Thymus (tissue), 14 donors: ENCODE data around the gene CNDP1. TPM values are rescaled to one million over a fixed set of nuclear protein-coding genes. Genes with fewer than 3 reads are reported as not detected.

Experiments used
- DNase-seq, 9 donors: peaks; one replicate each; pipeline ENCODE4 v3.0.0-alpha.2; 2013; ENCODE audit warnings: low spot score in 9 of 9, low read depth in 6 of 9, missing footprints in 1 of 9
- H3K27ac ChIP-seq, 2 donors: one replicate each; pipeline ENCODE4 v1.5.1; 2013; ENCODE audit warnings: control low read depth in 1 of 2, low read depth in 1 of 2, low read length in 1 of 2, mild to moderate bottlenecking in 1 of 2, moderate library complexity in 1 of 2
- H3K27me3 ChIP-seq, 2 donors: one replicate each; pipeline ENCODE4 v1.5.1; 2013; ENCODE audit warnings: low read length in 1 of 2; ENCODE audit not compliant: control insufficient read depth in 2 of 2, insufficient read depth in 1 of 2
- H3K36me3 ChIP-seq, 2 donors: one replicate each; pipeline ENCODE4 v1.5.1; 2013; ENCODE audit warnings: low read length in 1 of 2, mild to moderate bottlenecking in 1 of 2, moderate library complexity in 1 of 2; ENCODE audit not compliant: control insufficient read depth in 2 of 2, insufficient read depth in 2 of 2
- H3K4me1 ChIP-seq, 2 donors: one replicate each; pipeline ENCODE4 v1.5.1; 2013; ENCODE audit warnings: low read length in 2 of 2; ENCODE audit not compliant: control insufficient read depth in 2 of 2, insufficient read depth in 2 of 2
- H3K4me3 ChIP-seq, 2 donors: one replicate each; pipeline ENCODE4 v1.5.1; 2013; ENCODE audit warnings: low read length in 2 of 2, control low read depth in 1 of 2, mild to moderate bottlenecking in 1 of 2
- H3K9me3 ChIP-seq, 2 donors: one replicate each; pipeline ENCODE4 v1.5.1; 2013; ENCODE audit warnings: low read length in 1 of 2, mild to moderate bottlenecking in 1 of 2; ENCODE audit not compliant: control insufficient read depth in 2 of 2, insufficient read depth in 1 of 2
- WGBS: extraction: QIAGEN DNeasy Blood & Tissue Kit; methylation state at CpG from one replicate; pipeline ENCODE4 v1.1.7; 2013; 5-methylcytosine and 5-hydroxymethylcytosine counted together
- long read RNA-seq, 10 donors: transcript quantifications; one replicate each; lab custom pipeline, GENCODE V29; 2026
- polyA plus RNA-seq: library from polyadenylated mRNA; stranded (reverse); fragments of 200-250 nt; gene quantifications from one replicate; pipeline ENCODE4 v1.2.3, GENCODE V29; 2013
- total RNA-seq: library from RNA; stranded (reverse); fragments of 120-200 nt; gene quantifications from one replicate; pipeline ENCODE4 v1.2.4, GENCODE V29; 2013
- donor health status: healthy.

CNDP1 gene, protein sequence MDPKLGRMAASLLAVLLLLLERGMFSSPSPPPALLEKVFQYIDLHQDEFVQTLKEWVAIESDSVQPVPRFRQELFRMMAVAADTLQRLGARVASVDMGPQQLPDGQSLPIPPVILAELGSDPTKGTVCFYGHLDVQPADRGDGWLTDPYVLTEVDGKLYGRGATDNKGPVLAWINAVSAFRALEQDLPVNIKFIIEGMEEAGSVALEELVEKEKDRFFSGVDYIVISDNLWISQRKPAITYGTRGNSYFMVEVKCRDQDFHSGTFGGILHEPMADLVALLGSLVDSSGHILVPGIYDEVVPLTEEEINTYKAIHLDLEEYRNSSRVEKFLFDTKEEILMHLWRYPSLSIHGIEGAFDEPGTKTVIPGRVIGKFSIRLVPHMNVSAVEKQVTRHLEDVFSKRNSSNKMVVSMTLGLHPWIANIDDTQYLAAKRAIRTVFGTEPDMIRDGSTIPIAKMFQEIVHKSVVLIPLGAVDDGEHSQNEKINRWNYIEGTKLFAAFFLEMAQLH
- total RNA-seq: 0.09 TPM
- polyA plus RNA-seq: 0.64 TPM
- long read RNA-seq, donor 1: 0 reads
- long read RNA-seq, donor 2: 0 reads
- long read RNA-seq, donor 3: 0 reads
- long read RNA-seq, donor 4: 0 reads
- long read RNA-seq, donor 5: 0 reads
- long read RNA-seq, donor 6: 0 reads
- long read RNA-seq, donor 7: 0 reads
- long read RNA-seq, donor 8: 0 reads
- long read RNA-seq, donor 9: 0 reads
- long read RNA-seq, donor 10: 0 reads

DNA sequence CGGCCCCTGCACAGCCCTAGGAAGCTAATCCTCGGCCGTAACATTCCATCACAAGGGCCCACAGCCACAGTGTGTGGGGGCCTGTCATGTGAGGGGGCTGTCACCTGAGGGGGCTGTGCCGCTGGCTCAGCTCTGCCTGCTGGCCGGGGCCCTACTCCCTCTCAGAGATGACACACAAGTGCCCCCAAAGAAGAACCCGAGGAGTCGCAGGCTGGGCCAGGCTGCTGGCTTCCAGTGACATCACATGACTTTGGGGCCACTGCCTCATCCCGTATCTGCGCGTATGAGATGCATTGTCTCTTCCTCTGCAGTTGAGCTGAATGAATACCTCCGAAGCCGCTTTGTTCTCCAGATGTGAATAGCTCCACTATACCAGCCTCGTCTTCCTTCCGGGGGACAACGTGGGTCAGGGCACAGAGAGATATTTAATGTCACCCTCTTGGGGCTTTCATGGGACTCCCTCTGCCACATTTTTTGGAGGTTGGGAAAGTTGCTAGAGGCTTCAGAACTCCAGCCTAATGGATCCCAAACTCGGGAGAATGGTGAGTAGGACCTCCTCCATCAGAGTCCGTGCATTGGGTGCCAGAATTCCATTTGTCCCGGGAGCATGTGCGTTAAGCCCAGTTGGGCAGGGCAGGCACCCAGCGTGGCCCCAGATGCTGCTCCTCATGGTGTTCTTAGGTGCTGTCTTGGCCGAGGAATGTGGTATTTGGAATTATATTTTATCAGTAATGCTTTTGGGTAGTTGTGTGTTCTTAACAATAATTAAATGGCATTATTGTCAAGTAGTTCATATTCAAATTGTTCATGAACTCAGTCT is at the start of gene CNDP1:
Gene CNDP1 (plus strand): TSS at position 351 of the 820 bp plus-strand sequence. CDS start 168 bp downstream, at position 519.
- no peaks in the 10 kb centered on the region for H3K9me3 ChIP-seq
- H3K27ac ChIP-seq: no peak within 1 kb of the TSS
- DNase-seq: no peak
- no peaks in the 10 kb centered on the region for H3K4me1 ChIP-seq
- WGBS: 95% methylated on average over 21 of the region's 21 CpGs
- no peaks in the 10 kb centered on the region for H3K36me3 ChIP-seq
- no peaks in the 10 kb centered on the region for H3K27me3 ChIP-seq
- H3K4me3 ChIP-seq: no peak within 1 kb of the TSS

DNA sequence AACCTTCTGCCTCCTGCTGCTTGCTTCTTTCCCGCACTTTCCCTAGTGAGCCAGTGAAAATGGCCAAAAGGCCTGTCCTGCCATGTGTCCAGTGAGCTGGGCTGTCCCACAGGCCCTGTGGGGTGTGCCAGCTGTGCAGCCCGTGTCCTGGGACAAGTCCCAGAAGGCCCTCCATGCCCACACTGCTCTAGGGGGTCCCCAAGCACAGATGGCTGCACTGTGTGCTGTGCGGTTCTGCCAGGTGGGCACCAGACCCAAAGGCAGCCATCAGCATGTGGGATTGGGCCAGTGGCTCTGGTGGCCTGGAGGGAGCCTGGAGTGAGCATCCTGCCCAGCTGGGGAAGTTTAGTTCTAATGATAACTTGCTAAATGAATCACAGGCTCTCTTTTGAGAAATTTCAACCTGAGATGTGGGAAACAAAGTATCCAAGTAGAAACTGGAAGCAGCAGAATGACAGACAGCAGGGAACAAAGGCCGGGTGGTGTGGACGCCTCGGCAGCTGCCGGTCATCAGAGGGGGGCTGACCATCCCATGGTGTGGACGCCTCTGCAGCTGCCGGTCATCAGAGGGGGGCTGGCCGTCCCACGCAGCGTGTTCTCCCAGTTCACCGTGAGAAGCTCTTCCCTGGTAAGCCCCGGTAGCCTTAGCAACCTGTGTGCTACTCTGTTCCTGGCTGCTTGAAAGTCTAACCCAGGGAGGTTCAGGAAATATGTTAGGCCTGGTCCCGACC is 48.0 kb upstream of the CNDP1 start:
- no peak for DNase-seq
- WGBS: 94% methylated on average over 15 of the region's 15 CpGs

DNA sequence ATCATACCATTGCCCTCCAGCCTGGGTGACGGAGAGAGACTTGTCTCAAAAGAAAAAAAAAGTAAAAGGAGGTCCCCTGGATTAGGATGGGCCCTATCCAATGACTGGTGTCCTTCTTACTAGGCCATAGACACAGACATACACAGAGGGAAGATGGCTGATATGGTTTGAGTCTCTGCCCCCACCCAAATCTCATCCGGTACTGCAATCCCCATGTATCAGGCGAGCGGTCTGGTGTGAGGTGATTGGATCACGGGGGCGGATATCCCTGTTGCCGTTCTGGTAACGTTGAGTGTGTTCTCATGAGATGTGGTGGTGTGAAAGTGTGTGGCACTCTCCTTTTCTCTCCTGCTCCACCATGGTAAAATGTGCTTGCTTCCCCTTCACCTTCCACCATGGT is 45.9 kb upstream of the CNDP1 start:
- DNase-seq: no peak
- Histone ChIP-seq H3K4me3 (no peak overlapping the region), H3K27me3 (peaks cover 0 to 4% of the 10 kb centered on the region in 2 donors), H3K27ac (no peak overlapping the region), H3K4me1 (peaks cover 4 to 7% of the 10 kb centered on the region in 2 donors), H3K9me3 (peaks cover 0 to 1% of the 10 kb centered on the region in 2 donors), H3K36me3 (no peaks in the 10 kb centered on the region)
- 96% methylated on average over 8 of the region's 8 CpGs for WGBS

More for the DNA sequence above, 48.0 kb upstream of the CNDP1 start:
- H3K4me3 ChIP-seq: no peak overlapping the region
- H3K4me1 ChIP-seq: peaks cover 4 to 7% of the 10 kb centered on the region in 2 donors
- H3K36me3 ChIP-seq: no peaks in the 10 kb centered on the region
- H3K27ac ChIP-seq: peak overlapping the region in 1 of 2 donors; percentile 84
- peaks cover 0 to 4% of the 10 kb centered on the region in 2 donors for H3K27me3 ChIP-seq
- no peaks in the 10 kb centered on the region for H3K9me3 ChIP-seq

DNA sequence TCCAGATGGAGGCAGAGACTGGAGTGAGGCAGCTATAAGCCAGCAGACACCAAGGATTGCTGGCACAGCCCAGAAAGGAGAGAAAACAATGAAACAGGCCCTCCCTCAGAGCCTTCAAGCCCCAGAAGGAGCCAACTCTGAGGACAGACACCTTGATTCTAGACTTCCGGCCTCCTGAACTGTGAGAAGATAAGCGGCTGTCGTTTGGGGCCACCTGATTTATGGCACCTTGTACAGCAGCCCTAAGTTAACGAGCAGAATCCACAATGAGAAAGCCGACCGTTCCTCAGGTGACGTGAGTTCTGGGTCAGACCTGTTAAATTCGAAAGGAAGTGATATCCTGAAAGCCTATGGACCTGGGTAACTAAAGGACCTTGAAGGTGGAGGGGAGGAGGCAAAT is 45.4 kb upstream of the CNDP1 start:
- H3K27me3 ChIP-seq: peaks cover 0 to 4% of the 10 kb centered on the region in 2 donors
- H3K27ac ChIP-seq: no peak overlapping the region
- no peak overlapping the region for H3K4me3 ChIP-seq
- peaks cover 4 to 7% of the 10 kb centered on the region in 2 donors for H3K4me1 ChIP-seq
- DNase-seq: no peak
- H3K36me3 ChIP-seq: no peaks in the 10 kb centered on the region
- WGBS: 92% methylated on average over 8 of the region's 8 CpGs
- H3K9me3 ChIP-seq: peaks cover 0 to 1% of the 10 kb centered on the region in 2 donors

DNA sequence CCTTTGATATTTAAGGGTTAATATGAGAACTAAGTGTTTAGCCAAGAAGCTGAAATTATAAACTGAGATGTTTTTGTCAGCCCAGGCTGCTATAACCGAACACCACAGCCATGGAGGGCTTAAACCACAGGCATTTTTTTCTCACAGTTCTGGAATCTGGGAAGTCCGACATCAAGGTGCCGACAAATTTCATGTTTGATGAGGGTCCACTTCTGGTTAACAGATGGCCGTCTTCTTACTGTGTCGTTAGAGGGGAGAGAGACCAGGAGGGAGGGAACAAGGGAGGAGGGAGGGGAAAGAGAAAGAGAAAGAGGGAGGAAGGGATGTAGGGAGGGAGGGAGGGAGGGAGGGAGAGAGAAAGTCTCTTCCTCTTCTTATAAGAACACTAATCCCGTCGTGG is 44.6 kb upstream of the CNDP1 start:
- DNase-seq: no peak
- H3K9me3 ChIP-seq: peaks cover 0 to 1% of the 10 kb centered on the region in 2 donors
- 65% methylated on average over 7 of the region's 7 CpGs for WGBS
- H3K4me3 ChIP-seq: no peak overlapping the region
- no peak overlapping the region for H3K27ac ChIP-seq
- peaks cover 0 to 4% of the 10 kb centered on the region in 2 donors for H3K27me3 ChIP-seq
- H3K36me3 ChIP-seq: no peaks in the 10 kb centered on the region
- peaks cover 4 to 7% of the 10 kb centered on the region in 2 donors for H3K4me1 ChIP-seq

DNA sequence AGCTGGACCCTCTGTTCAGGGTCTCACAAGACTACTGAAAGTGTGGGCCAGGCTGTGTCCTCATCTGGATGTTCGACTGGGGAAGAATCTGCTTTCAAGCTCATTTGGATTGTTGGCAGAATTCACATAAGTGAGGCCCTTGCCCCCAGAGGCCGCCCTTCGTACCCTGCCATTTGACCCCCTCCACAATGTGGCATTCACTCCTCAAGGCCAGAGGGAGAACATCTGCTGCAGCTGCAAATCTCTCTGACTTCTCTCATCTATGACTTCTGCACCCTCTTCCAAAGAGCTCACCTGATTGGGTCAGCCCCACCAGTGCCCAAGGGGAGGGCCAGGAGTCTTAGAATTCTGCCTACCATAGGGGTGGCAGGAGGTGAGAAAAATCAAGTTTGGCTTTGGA is 42.0 kb upstream of the CNDP1 start:
- Histone ChIP-seq H3K27me3 (peaks cover 0 to 3% of the 10 kb centered on the region in 2 donors), H3K4me3 (no peak overlapping the region), H3K36me3 (no peaks in the 10 kb centered on the region), H3K4me1 (peaks cover 6 to 9% of the 10 kb centered on the region in 2 donors), H3K27ac (no peak overlapping the region), H3K9me3 (peaks cover 0 to 1% of the 10 kb centered on the region in 2 donors)
- DNase-seq: no peak
- 99% methylated on average over 3 of the region's 3 CpGs for WGBS

DNA sequence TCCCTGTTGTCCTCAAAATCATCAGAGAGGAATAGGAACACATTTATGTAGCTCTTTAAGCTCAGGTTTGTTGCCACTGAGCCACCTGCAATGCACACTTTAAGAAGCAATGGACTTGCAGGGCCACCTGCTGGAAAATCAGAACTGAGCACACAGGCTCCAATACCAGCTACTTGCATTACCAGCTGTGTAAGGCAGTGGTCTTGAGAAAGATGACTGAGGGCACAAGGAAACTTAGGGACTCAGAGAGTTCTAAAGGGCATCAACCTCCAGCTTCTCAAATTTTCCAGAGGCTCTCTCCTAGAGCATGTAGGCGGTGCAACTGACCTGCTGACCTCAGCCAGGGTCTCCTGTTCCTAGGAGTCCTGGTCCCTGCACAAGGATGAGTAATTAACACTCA is 40.6 kb upstream of the CNDP1 start:
- 88% methylated on average over 1 of the region's 1 CpG for whole genome bisulfite sequencing
- peak in 5 of 9 donors; percentile 36 to 81 (median 60) for DNase-seq
- Histone ChIP-seq H3K4me1 (peaks cover 9 to 15% of the 10 kb centered on the region in 2 donors), H3K27me3 (peaks cover 0 to 3% of the 10 kb centered on the region in 2 donors), H3K9me3 (peaks cover 0 to 1% of the 10 kb centered on the region in 2 donors), H3K27ac (no peak overlapping the region), H3K36me3 (no peaks in the 10 kb centered on the region), H3K4me3 (no peak overlapping the region)

DNA sequence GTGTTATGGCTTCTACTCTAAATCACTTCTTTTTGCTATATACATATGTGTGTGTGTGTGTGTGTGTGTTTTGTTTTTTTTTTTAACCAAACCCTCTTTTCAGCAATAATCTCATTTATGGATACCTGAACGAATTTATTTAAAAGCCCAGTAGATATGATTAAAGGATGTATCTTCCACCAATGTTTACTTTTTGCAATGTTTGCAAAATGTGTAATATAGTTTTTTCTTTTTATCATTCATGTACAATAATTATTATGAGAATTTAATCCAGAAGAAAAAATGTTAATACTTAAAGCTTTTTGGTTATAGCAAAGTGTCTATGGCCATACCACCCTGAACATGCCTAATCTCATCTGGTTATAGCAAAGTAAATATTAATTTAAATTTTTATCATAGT is 39.8 kb upstream of the CNDP1 start:
- DNase-seq: no peak
- Histone ChIP-seq H3K4me1 (peaks cover 15 to 23% of the 10 kb centered on the region in 2 donors), H3K27ac (no peak overlapping the region), H3K4me3 (no peak overlapping the region), H3K27me3 (peaks cover 0 to 3% of the 10 kb centered on the region in 2 donors), H3K36me3 (no peaks in the 10 kb centered on the region), H3K9me3 (peaks cover 0 to 1% of the 10 kb centered on the region in 2 donors)
- WGBS: 97% methylated on average over 1 of the region's 1 CpG
